SK-N-SH (cell line): Measurements from ENCODE around the gene PLB1. TPM values are rescaled to one million over a fixed set of nuclear protein-coding genes. Genes with fewer than 3 reads are reported as not detected.

Source experiments
- CTCF ChIA-PET: fragments of 300-600, 350-600 bp; formaldehyde crosslinking; extraction: SDS; loops from one replicate; lab custom pipeline; 2021; lab: Yijun Ruan, JAX
- POLR2A ChIA-PET: fragments of 350-600 bp; sonication (Branson Sonifier 250); formaldehyde crosslinking; extraction: SDS; loops from one replicate; lab custom pipeline; 2020; ENCODE audit warnings: antibody characterized with exemption, inconsistent platforms; lab: Yijun Ruan, JAX
- DNase-seq: peaks from one replicate; pipeline ENCODE4 v3.0.0; 2012
- H2AFZ ChIP-seq: fragments of 200-600 bp; sonication (generic); 2 replicates; pipeline ENCODE4 v1.8.1; 2016; ENCODE audit warnings: antibody characterized with exemption, mild to moderate bottlenecking, low read depth
- H3F3A ChIP-seq: fragments of 200-600 bp; sonication (generic); replicated peaks from 2 replicates; pipeline ENCODE3; 2016; ENCODE audit warnings: antibody characterized with exemption, mild to moderate bottlenecking; ENCODE audit not compliant: insufficient read depth
- H3K27ac ChIP-seq, 2 experiments: fragments of 200-500 bp in 1 of 2; fragments of 200-600 bp in 1 of 2; sonication (Bioruptor generic) in 1 of 2; sonication (generic), shearing (Covaris generic) in 1 of 2; 2 replicates each; pipeline versions ENCODE4 v1.5.1 to v1.6.1; 2014 to 2016; ENCODE audit warnings: low read depth in 2 of 2, inconsistent platforms in 1 of 2, low read length in 1 of 2, mild to moderate bottlenecking in 1 of 2, mixed read lengths in 1 of 2
- H3K27me3 ChIP-seq: fragments of 200-600 bp; sonication (generic), shearing (Covaris generic); 2 replicates; pipeline ENCODE4 v1.6.1; 2016; ENCODE audit warnings: mixed run types; ENCODE audit not compliant: insufficient read depth
- H3K36me3 ChIP-seq, 2 experiments: fragments of 200-500 bp in 1 of 2; fragments of 200-600 bp in 1 of 2; sonication (Bioruptor generic) in 1 of 2; sonication (generic) in 1 of 2; replicated peaks in 1 of 2; 2 replicates each; pipeline versions ENCODE3 to v1.5.1; 2014 to 2016; ENCODE audit warnings: low read length in 1 of 2, mild to moderate bottlenecking in 1 of 2; ENCODE audit not compliant: insufficient read depth in 2 of 2, control insufficient read depth in 1 of 2
- H3K4me1 ChIP-seq, 2 experiments: fragments of 200-500 bp in 1 of 2; fragments of 200-600 bp in 1 of 2; sonication (Bioruptor generic) in 1 of 2; sonication (generic), shearing (Covaris generic) in 1 of 2; 2 replicates each; pipeline versions ENCODE4 v1.5.1 to v1.6.1; 2014 to 2016; ENCODE audit warnings: low read depth in 1 of 2, low read length in 1 of 2, mixed run types in 1 of 2; ENCODE audit not compliant: insufficient read depth in 2 of 2, control insufficient read depth in 1 of 2
- H3K4me2 ChIP-seq: fragments of 200-600 bp; sonication (generic), shearing (Covaris generic); 2 replicates; pipeline ENCODE4 v1.6.1; 2017; ENCODE audit warnings: mixed run types
- H3K4me3 ChIP-seq, 2 experiments: fragments of 200-500 bp in 1 of 2; fragments of 200-600 bp in 1 of 2; sonication (Bioruptor generic) in 1 of 2; sonication (generic), shearing (Covaris generic) in 1 of 2; 2 replicates each; pipeline versions ENCODE4 v1.5.1 to v1.8.1; 2014 to 2016; ENCODE audit warnings: low read depth in 2 of 2, inconsistent platforms in 1 of 2, low read length in 1 of 2, mild to moderate bottlenecking in 1 of 2, mixed read lengths in 1 of 2, moderate library complexity in 1 of 2
- H3K79me2 ChIP-seq: fragments of 200-600 bp; sonication (generic); 2 replicates; pipeline ENCODE4 v1.8.1; 2017; ENCODE audit warnings: mild to moderate bottlenecking; ENCODE audit not compliant: insufficient read depth
- H3K9ac ChIP-seq: fragments of 200-600 bp; sonication (generic); 2 replicates; pipeline ENCODE4 v1.6.1; 2017; ENCODE audit warnings: mixed run types
- H3K9me2 ChIP-seq: fragments of 200-600 bp; sonication (generic); 2 replicates; pipeline ENCODE4 v1.6.1; 2017; ENCODE audit warnings: mixed run types
- H3K9me3 ChIP-seq: fragments of 200-600 bp; sonication (generic); 2 replicates; pipeline ENCODE4 v1.6.1; 2017; ENCODE audit warnings: mixed run types, mild to moderate bottlenecking, moderate library complexity
- H4K20me1 ChIP-seq: fragments of 200-600 bp; sonication (generic); 2 replicates; pipeline ENCODE4 v1.6.1; 2017; ENCODE audit warnings: mild to moderate bottlenecking, mixed run types; ENCODE audit not compliant: insufficient read depth
- ELF1 ChIP-seq: IDR thresholded peaks from 2 replicates; pipeline ENCODE4 v1.4.0; 2012
- EP300 ChIP-seq, 2 experiments: IDR thresholded peaks; 2 replicates each; pipeline versions ENCODE4 v1.4.0 to v1.6.1; 2012; ENCODE audit warnings: borderline replicate concordance in 1 of 2, low read depth in 1 of 2, low read length in 1 of 2
- FOSL2 ChIP-seq: IDR thresholded peaks from 2 replicates; pipeline ENCODE4 v1.4.0; 2012; ENCODE audit warnings: low read depth, mild to moderate bottlenecking, moderate library complexity, borderline replicate concordance
- GABPA ChIP-seq: IDR thresholded peaks from 2 replicates; pipeline ENCODE4 v1.4.0; 2012; ENCODE audit warnings: low read depth, mild to moderate bottlenecking
- GATA2 ChIP-seq: sonication (generic); formaldehyde crosslinking; IDR thresholded peaks from 2 replicates; pipeline ENCODE4 v1.5.0; 2020; ENCODE audit warnings: mild to moderate bottlenecking, missing genetic modification reagents
- JUND ChIP-seq: IDR thresholded peaks from 2 replicates; pipeline ENCODE4 v1.4.0; 2012
- MAX ChIP-seq: IDR thresholded peaks from 2 replicates; pipeline ENCODE4 v1.4.0; 2012; ENCODE audit warnings: low read depth
- NFIC ChIP-seq: IDR thresholded peaks from 2 replicates; pipeline ENCODE4 v1.4.0; 2012; ENCODE audit warnings: borderline replicate concordance
- RAD21 ChIP-seq: IDR thresholded peaks from 2 replicates; pipeline ENCODE4 v1.6.1; 2012; ENCODE audit warnings: mild to moderate bottlenecking, low read length
- RXRA ChIP-seq: IDR thresholded peaks from 2 replicates; pipeline ENCODE4 v1.4.0; 2012; ENCODE audit warnings: low read depth, mild to moderate bottlenecking, borderline replicate concordance
- TAF1 ChIP-seq: IDR thresholded peaks from 2 replicates; pipeline ENCODE4 v1.6.1; 2012; ENCODE audit warnings: low read depth, mild to moderate bottlenecking, low read length, moderate library complexity, borderline replicate concordance
- TCF12 ChIP-seq: IDR thresholded peaks from 2 replicates; pipeline ENCODE4 v1.4.0; 2012
- USF2 ChIP-seq: fragments of 150-350 bp; IDR thresholded peaks from 2 replicates; pipeline ENCODE4 v1.6.1; 2017; ENCODE audit warnings: antibody characterized with exemption, low read length, low read depth, borderline replicate concordance
- YY1 ChIP-seq: IDR thresholded peaks from 2 replicates; pipeline ENCODE4 v1.4.0; 2012; ENCODE audit warnings: low read depth, mild to moderate bottlenecking
- WGBS: methylation state at CpG from one replicate; pipeline ENCODE4 v1.1.6; 2017; ENCODE audit warnings: low lambda C conversion rate; 5-methylcytosine and 5-hydroxymethylcytosine counted together
- polyA plus RNA-seq, 3 experiments: library from polyadenylated mRNA; depleted of rRNA; stranded (reverse); fragments of >200 nt; gene quantifications; 2 replicates each; pipeline ENCODE4 v1.2.3, GENCODE V29; 2012
- TF ChIP-seq, protein P1 (sequence below): IDR thresholded peaks from 2 replicates; pipeline ENCODE4 v1.4.0; 2012; ENCODE audit warnings: low read depth, borderline replicate concordance
- TF ChIP-seq, protein P2 (sequence below): IDR thresholded peaks from 2 replicates; pipeline ENCODE4 v1.6.1; 2012; ENCODE audit warnings: mild to moderate bottlenecking, low read depth, low read length, moderate library complexity

Gene PLB1
- polyA plus RNA-seq, 1 of the 3 experiments (the other 2 are of a cell fraction): 0.10 TPM

- no peaks in the 10 kb centered on the region for H4K20me1 ChIP-seq
- no peaks in the 10 kb centered on the region for H3K27me3 ChIP-seq
- 83% methylated on average over 4 of the region's 5 CpGs for WGBS
- no peak overlapping the region; a peak in 1 of 4 replicates for H3K27ac ChIP-seq
- H3K79me2 ChIP-seq: no peaks in the 10 kb centered on the region
- ChIA-PET CTCF (interaction anchor here (0.6 to 2.8 kb wide), 4 partner anchors 10 to 131 kb away, joined by 3 to 14 read pairs (median 10); partner anchors contain the start of gene PPP1CB), POLR2A (no interaction called here)
- H3K4me2 ChIP-seq: no peak overlapping the region; the same call in 1 of the 2 replicates
- H3K4me3 ChIP-seq: no peak overlapping the region
- no peak overlapping the region for H3K9ac ChIP-seq
- H3K36me3 ChIP-seq: no peaks in the 10 kb centered on the region
- no peaks in the 10 kb centered on the region for H3K9me2 ChIP-seq
- no peak for TF ChIP-seq NFIC
- no peak for TF ChIP-seq FOSL2
- TF ChIP-seq MAX: no peak
- no peak for TF ChIP-seq TCF12
- no peak for TF ChIP-seq GATA2 (CRISPR knock-in tag)
- TF ChIP-seq, protein P1, sequence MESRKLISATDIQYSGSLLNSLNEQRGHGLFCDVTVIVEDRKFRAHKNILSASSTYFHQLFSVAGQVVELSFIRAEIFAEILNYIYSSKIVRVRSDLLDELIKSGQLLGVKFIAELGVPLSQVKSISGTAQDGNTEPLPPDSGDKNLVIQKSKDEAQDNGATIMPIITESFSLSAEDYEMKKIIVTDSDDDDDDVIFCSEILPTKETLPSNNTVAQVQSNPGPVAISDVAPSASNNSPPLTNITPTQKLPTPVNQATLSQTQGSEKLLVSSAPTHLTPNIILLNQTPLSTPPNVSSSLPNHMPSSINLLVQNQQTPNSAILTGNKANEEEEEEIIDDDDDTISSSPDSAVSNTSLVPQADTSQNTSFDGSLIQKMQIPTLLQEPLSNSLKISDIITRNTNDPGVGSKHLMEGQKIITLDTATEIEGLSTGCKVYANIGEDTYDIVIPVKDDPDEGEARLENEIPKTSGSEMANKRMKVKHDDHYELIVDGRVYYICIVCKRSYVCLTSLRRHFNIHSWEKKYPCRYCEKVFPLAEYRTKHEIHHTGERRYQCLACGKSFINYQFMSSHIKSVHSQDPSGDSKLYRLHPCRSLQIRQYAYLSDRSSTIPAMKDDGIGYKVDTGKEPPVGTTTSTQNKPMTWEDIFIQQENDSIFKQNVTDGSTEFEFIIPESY: no peak
- no peak for TF ChIP-seq TAF1
- TF ChIP-seq GABPA: no peak
- TF ChIP-seq USF2: no peak
- TF ChIP-seq RXRA: no peak
- no peak for TF ChIP-seq JUND
- TF ChIP-seq, protein P2, sequence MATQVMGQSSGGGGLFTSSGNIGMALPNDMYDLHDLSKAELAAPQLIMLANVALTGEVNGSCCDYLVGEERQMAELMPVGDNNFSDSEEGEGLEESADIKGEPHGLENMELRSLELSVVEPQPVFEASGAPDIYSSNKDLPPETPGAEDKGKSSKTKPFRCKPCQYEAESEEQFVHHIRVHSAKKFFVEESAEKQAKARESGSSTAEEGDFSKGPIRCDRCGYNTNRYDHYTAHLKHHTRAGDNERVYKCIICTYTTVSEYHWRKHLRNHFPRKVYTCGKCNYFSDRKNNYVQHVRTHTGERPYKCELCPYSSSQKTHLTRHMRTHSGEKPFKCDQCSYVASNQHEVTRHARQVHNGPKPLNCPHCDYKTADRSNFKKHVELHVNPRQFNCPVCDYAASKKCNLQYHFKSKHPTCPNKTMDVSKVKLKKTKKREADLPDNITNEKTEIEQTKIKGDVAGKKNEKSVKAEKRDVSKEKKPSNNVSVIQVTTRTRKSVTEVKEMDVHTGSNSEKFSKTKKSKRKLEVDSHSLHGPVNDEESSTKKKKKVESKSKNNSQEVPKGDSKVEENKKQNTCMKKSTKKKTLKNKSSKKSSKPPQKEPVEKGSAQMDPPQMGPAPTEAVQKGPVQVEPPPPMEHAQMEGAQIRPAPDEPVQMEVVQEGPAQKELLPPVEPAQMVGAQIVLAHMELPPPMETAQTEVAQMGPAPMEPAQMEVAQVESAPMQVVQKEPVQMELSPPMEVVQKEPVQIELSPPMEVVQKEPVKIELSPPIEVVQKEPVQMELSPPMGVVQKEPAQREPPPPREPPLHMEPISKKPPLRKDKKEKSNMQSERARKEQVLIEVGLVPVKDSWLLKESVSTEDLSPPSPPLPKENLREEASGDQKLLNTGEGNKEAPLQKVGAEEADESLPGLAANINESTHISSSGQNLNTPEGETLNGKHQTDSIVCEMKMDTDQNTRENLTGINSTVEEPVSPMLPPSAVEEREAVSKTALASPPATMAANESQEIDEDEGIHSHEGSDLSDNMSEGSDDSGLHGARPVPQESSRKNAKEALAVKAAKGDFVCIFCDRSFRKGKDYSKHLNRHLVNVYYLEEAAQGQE: no peak
- TF ChIP-seq EP300 (IDR thresholded peaks at IDR 0.05; ENCODE audit: borderline replicate concordance in 1 of 2, low read depth in 1 of 2, low read length in 1 of 2): no peak
- no peak for TF ChIP-seq RAD21
- no peak for TF ChIP-seq YY1
- TF ChIP-seq ELF1: no peak
- no peak overlapping the region for H2AFZ ChIP-seq
- no peaks in the 10 kb centered on the region for H3F3A ChIP-seq
- H3K4me1 ChIP-seq: peaks cover 0 to 2% of the 10 kb centered on the region in 2 experiments; a peak in 3 of 4 replicates
- no peaks in the 10 kb centered on the region for H3K9me3 ChIP-seq
- no peak for DNase-seq
These were observed 124.5 kb downstream of the PLB1 start for GRCh38 chr2:28620291-28620793.
